Activated CD4-positive, alpha-beta T cell treated with anti-CD3 and anti-CD28 coated beads, Interleukin-2, amount 50 U/mL, for 4 hours (primary cell): Measurements from ENCODE around the gene PIH1D1.

Source experiments
- DNase-seq, 2 experiments: peaks; one replicate each; pipeline ENCODE4 v3.0.0-alpha.2; 2020

Gene PIH1D1

GRCh38 chr19:49432141-49433073 lies 19.2 kb downstream of the PIH1D1 start:
- DNase-seq, result no peak

GRCh38 chr19:49431330-49431749 lies 20.3 kb downstream of the PIH1D1 start:
- no peak for DNase-seq

GRCh38 chr19:49430678-49431329 lies 20.8 kb downstream of the PIH1D1 start:
- peak in 1 of 2 experiments; percentile 32 for DNase-seq

- no peak for DNase-seq
Measured at GRCh38 chr19:49430172-49430677, 21.4 kb downstream of the PIH1D1 start.

- no peak for DNase-seq
Measured at GRCh38 chr19:49428547-49429451, 22.8 kb downstream of the PIH1D1 start.

- no peak for DNase-seq
Measured at GRCh38 chr19:49427855-49428546, 23.6 kb downstream of the PIH1D1 start.

- DNase-seq, result no peak
Measured at GRCh38 chr19:49427339-49427738, 24.3 kb downstream of the PIH1D1 start.

GRCh38 chr19:49425922-49426592 lies 25.6 kb downstream of the PIH1D1 start:
- DNase-seq, result no peak

- DNase-seq, result no peak
Measured at GRCh38 chr19:49425178-49425577, 26.4 kb downstream of the PIH1D1 start, which contains the start of gene GFY. GFY (plus strand) TSS chr19:49425388; CDS start chr19:49426431, 1,043 bp downstream.

GRCh38 chr19:49423985-49424303 lies 27.7 kb downstream of the PIH1D1 start:
- DNase-seq, result no peak

- DNase-seq, result no peak
Measured at GRCh38 chr19:49423071-49423984, 28.3 kb downstream of the PIH1D1 start, which contains the start of gene PTH2. PTH2 (minus strand) TSS chr19:49423441; CDS start chr19:49423339, 102 bp downstream.

- no peak for DNase-seq
Measured at GRCh38 chr19:49422407-49423070, 29.1 kb downstream of the PIH1D1 start.

- no peak for DNase-seq
Measured at GRCh38 chr19:49421878-49422202, 29.8 kb downstream of the PIH1D1 start.

- no peak for DNase-seq
Measured at GRCh38 chr19:49421039-49421877, 30.4 kb downstream of the PIH1D1 start.

GRCh38 chr19:49420227-49420626 lies 31.4 kb downstream of the PIH1D1 start:
- no peak for DNase-seq

- no peak for DNase-seq
Measured at GRCh38 chr19:49419173-49419572, 32.4 kb downstream of the PIH1D1 start.

GRCh38 chr19:49418511-49418910 lies 33.1 kb downstream of the PIH1D1 start:
- no peak for DNase-seq

GRCh38 chr19:49417088-49417487 lies 34.5 kb downstream of the PIH1D1 start:
- no peak for DNase-seq

GRCh38 chr19:49415810-49416200 lies 35.8 kb downstream of the PIH1D1 start:
- DNase-seq, result no peak
